ENCODE results near the gene IL24. TPM values are rescaled to one million over a fixed set of nuclear protein-coding genes. Genes with fewer than 3 reads are reported as not detected.

Gene IL24
- total RNA-seq, 1 experiment from 2014 or later = not detected

DNA sequence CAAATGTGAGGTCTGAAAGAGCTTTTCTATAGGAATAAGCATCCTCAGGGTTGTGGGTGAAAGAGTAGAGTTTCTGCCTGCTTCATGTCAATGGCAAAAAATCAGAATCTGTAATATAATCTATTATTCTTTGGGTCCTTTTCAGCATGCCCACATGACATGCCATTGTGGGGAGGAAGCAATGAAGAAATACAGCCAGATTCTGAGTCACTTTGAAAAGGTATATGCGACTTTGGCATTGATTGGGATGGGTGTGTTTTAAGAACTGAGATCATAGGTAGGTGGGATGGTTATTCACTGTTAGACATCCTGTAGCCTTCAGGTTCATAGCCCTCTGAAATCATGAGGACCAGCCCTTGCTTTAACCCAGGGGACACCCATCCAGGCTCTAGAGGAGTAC is 30.0 kb upstream of the IL24 start:
- Histone ChIP-seq H3K4me3 (ENCODE audit: insufficient read depth, low read depth, low read length) (no peak overlapping the region), H3K27me3 (ENCODE audit: control insufficient read depth, insufficient read depth, low read length) (no peaks in the 10 kb centered on the region; the same call in 1 of the 2 replicates), H3K36me3 (replicated peaks; ENCODE audit: control insufficient read depth, insufficient read depth, low read length) (no peaks in the 10 kb centered on the region)
- no peak for DNase-seq

DNA sequence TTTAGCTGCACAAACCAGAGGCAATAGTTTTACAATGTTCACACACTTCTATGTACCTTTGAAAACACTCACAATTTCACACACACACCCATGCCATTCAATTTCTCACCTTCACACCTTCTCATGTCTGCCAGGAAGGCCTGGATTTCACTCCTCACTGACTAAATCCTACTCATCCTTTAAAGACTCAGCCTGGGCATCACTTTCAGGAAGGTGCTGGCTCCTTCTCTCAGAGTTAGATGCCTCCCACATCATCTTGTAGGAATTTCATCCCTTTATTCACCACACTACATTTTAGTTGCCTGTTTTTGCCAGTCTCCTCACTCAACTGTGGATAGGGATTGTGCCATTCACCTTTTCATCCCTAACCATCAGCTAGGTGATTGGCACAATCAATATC is 29.5 kb upstream of the IL24 start:
- H3K4me3 ChIP-seq (ENCODE audit: insufficient read depth, low read depth, low read length) = no peak overlapping the region
- no peaks in the 10 kb centered on the region; the same call in 1 of the 2 replicates for H3K27me3 ChIP-seq (ENCODE audit: control insufficient read depth, insufficient read depth, low read length)
- DNase-seq = no peak
- no peaks in the 10 kb centered on the region for H3K36me3 ChIP-seq (replicated peaks; ENCODE audit: control insufficient read depth, insufficient read depth, low read length)

DNA sequence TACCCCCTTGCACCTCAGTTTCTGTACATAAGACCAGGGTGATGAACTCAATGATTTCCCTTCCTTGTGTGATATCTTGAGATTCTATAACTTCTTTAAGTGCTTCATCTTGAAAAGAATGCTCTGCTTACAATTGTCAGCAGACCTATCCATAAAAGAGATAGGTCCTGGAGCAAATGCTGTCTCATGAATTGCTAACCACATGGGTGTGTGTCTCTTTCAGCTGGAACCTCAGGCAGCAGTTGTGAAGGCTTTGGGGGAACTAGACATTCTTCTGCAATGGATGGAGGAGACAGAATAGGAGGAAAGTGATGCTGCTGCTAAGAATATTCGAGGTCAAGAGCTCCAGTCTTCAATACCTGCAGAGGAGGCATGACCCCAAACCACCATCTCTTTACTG is 29.0 kb upstream of the IL24 start:
- H3K27me3 ChIP-seq (ENCODE audit: control insufficient read depth, insufficient read depth, low read length) = no peaks in the 10 kb centered on the region; the same call in 1 of the 2 replicates
- H3K4me3 ChIP-seq (ENCODE audit: insufficient read depth, low read depth, low read length) = no peak overlapping the region
- H3K36me3 ChIP-seq (replicated peaks; ENCODE audit: control insufficient read depth, insufficient read depth, low read length) = no peaks in the 10 kb centered on the region
- no peak for DNase-seq

DNA sequence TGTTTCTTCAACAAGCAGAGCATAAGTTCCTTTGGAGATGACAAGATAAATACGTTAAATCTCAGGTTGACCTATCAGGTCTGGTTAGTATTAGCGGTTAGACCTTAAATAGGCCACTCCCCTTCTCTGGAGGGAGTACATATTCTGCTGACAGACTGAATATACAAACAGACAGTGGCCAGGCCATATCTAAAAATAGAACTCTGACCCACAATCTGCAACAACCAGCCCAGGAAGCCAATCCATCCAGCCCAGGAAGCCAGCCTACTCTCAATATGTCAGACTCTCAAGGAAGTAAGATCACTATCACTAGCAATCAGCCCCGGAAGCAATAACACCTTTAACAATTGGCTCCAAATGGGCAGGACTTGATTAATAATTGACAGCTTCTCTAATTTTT is 25.1 kb upstream of the IL24 start:
- Histone ChIP-seq H3K4me3 (ENCODE audit: insufficient read depth, low read depth, low read length) (no peak overlapping the region), H3K27me3 (ENCODE audit: control insufficient read depth, insufficient read depth, low read length) (no peaks in the 10 kb centered on the region; the same call in 1 of the 2 replicates), H3K36me3 (replicated peaks; ENCODE audit: control insufficient read depth, insufficient read depth, low read length) (no peaks in the 10 kb centered on the region)
- no peak for DNase-seq

DNA sequence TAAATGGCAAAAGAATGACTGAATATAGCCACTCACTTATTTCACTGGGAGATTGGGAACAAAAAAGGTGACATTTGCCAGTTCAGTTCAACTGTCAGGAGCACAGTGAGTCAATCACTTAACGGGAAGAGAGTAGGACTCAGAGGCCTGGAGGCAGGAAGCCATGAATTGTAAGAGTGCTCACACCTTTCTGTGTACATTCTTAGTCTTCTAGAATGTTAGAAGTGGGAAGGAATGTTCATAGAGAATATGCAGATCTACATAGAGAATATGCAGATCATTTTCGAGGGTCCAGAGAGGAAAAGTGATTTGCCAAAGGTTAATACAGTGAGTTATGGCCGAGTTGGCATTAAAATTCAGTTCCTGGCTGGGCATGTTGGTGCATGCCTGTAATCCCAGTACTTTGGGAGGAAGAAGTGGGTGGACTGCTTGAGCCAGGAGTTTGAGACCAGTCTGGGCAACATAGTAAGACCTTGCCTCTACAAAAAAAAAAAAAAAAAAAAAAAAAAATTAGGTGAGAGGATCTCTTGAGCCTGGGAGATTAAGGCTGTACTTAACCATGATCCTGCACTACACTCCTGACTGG is 23.5 kb upstream of the IL24 start:
- Histone ChIP-seq H3K27me3 (ENCODE audit: control insufficient read depth, insufficient read depth, low read length) (no peaks in the 10 kb centered on the region), H3K36me3 (replicated peaks; ENCODE audit: control insufficient read depth, insufficient read depth, low read length) (no peaks in the 10 kb centered on the region), H3K4me3 (ENCODE audit: insufficient read depth, low read depth, low read length) (no peak overlapping the region)
- DNase-seq = no peak

DNA sequence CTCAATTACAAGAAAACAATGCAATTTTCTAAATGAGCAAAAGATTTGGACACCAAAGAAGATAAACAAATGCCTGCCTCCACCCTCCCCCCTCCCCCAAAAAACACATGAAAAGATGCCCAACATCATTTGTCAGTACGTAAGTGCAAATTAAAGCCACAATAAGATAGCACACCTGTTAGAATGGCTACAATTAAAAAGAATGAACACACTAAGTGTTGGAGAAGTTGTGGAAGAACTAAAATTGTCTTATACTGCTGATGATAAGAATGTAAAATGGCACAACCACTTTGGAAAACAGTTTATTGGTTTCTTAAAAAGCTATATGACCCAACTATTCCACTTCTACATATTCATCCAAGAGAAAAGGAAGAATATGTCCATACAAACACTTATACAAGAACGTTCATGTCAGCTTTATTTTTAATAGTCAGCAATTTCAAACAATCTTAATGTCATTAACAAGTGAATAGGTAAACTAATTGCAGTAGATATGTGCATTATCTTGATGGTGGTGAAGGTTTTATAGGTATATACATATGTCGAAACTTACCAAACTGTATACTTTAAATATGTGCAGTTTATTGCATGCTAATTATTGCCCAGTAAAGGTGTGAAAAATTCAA is 21.4 kb upstream of the IL24 start:
- no peak for DNase-seq
- Histone ChIP-seq H3K36me3 (replicated peaks; ENCODE audit: control insufficient read depth, insufficient read depth, low read length) (no peaks in the 10 kb centered on the region), H3K4me3 (ENCODE audit: insufficient read depth, low read depth, low read length) (no peak overlapping the region), H3K27me3 (ENCODE audit: control insufficient read depth, insufficient read depth, low read length) (no peaks in the 10 kb centered on the region)

DNA sequence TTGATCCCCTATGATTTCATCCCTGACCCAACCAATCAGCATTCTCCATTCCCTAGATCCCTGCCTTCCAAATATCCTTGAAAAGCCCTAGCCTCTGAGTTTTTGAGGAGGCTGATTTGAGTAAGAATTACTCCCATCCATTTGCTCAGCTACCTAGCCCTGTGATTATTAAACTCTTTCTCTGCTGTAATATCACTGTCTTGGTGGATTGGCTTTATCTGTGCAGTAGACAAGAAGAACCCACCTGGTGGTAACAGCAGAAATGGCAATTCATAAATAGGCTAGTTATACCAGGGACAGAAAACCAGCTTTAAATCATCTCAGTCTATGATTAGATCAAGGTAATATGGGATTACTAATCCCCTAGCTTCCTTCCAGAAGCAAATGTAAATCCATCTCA is 18.8 kb upstream of the IL24 start:
- H3K4me3 ChIP-seq (ENCODE audit: insufficient read depth, low read depth, low read length) = no peak overlapping the region
- no peak for DNase-seq
- H3K36me3 ChIP-seq (replicated peaks; ENCODE audit: control insufficient read depth, insufficient read depth, low read length) = no peaks in the 10 kb centered on the region
- H3K27me3 ChIP-seq (ENCODE audit: control insufficient read depth, insufficient read depth, low read length) = no peaks in the 10 kb centered on the region

DNA sequence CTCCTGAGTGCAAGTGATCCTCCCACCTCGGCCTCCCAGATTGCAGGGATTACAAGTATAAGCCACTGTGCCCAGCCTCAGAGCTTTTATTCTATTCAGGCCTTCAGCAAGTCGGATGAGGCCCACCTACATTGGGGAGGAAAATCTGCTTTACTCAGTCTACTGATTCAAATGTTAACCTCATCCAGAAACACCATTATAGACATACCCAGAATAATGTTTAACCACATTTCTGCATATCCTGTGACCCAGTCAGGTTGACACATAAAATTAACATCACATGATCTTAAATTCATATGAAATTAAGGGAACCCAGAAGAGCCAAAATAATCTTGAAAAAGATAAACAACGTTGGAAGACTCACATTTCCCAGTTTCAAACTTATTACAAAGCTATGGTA is 16.9 kb upstream of the IL24 start:
- no peak overlapping the region for H3K4me3 ChIP-seq (ENCODE audit: insufficient read depth, low read depth, low read length)
- no peaks in the 10 kb centered on the region for H3K36me3 ChIP-seq (replicated peaks; ENCODE audit: control insufficient read depth, insufficient read depth, low read length)
- H3K27me3 ChIP-seq (ENCODE audit: control insufficient read depth, insufficient read depth, low read length) = no peaks in the 10 kb centered on the region
- no peak for DNase-seq

DNA sequence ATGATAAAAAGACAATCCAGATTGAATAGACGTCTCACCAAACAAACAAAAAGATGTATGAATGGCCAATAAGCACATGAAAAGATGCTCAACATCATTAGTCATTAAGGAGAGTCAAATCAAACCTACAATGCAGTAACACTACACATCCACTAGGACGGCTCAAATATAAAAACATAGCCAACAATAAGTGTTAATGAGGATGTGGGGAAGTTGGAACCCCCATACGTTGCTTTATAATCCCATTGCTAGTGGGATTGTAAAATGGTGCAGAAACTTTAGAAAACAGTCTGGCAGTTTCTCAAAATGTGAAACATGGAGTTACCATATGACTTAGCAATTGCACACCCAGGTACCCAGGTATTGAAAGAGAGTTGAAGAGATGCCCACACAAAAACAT is 14.7 kb upstream of the IL24 start:
- no peak for DNase-seq
- no peaks in the 10 kb centered on the region for H3K36me3 ChIP-seq (replicated peaks; ENCODE audit: control insufficient read depth, insufficient read depth, low read length)
- H3K27me3 ChIP-seq (ENCODE audit: control insufficient read depth, insufficient read depth, low read length) = no peaks in the 10 kb centered on the region
- H3K4me3 ChIP-seq (ENCODE audit: insufficient read depth, low read depth, low read length) = no peak overlapping the region

DNA sequence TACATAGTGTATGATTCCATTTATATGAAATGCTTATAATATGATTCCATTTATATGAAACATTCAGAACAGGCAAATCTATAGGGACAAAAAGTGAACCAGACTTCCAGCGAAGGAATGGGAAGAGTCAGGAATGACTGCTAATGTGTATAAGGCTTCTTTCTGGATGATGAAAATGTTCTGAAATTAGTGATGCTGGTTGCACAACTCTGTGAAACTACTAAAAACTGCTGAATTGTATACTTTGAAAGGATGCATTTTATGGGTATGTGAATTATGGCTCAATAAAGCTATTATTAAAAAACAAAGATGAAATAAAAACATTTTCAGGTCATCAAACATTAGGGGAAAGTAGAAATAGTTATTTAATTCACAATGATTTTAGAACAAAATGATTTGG is 14.1 kb upstream of the IL24 start:
- no peaks in the 10 kb centered on the region for H3K36me3 ChIP-seq (replicated peaks; ENCODE audit: control insufficient read depth, insufficient read depth, low read length)
- H3K27me3 ChIP-seq (ENCODE audit: control insufficient read depth, insufficient read depth, low read length) = no peaks in the 10 kb centered on the region
- no peak overlapping the region for H3K4me3 ChIP-seq (ENCODE audit: insufficient read depth, low read depth, low read length)
- DNase-seq = no peak

DNA sequence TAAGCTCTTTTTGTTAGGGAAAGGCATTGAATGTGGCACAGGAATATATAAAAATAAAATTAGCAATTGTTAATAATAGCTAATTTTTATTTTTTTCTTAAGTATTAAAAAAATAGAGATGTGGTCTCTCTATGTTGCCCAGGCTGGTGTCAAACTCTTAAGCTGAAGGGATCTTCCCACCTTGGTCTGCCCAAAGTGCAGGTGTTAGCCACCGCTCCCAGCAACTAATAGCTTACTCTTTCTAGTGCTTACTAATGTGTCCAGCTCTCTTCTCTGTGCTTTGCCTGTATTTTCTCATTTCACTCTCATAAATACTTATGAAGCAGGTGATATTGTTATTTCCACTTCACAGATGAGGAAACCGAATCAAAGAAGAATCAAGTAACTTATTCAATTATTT is 13.4 kb upstream of the IL24 start:
- Histone ChIP-seq H3K27me3 (ENCODE audit: control insufficient read depth, insufficient read depth, low read length) (no peaks in the 10 kb centered on the region), H3K36me3 (replicated peaks; ENCODE audit: control insufficient read depth, insufficient read depth, low read length) (no peaks in the 10 kb centered on the region), H3K4me3 (ENCODE audit: insufficient read depth, low read depth, low read length) (no peak overlapping the region)
- DNase-seq = no peak

DNA sequence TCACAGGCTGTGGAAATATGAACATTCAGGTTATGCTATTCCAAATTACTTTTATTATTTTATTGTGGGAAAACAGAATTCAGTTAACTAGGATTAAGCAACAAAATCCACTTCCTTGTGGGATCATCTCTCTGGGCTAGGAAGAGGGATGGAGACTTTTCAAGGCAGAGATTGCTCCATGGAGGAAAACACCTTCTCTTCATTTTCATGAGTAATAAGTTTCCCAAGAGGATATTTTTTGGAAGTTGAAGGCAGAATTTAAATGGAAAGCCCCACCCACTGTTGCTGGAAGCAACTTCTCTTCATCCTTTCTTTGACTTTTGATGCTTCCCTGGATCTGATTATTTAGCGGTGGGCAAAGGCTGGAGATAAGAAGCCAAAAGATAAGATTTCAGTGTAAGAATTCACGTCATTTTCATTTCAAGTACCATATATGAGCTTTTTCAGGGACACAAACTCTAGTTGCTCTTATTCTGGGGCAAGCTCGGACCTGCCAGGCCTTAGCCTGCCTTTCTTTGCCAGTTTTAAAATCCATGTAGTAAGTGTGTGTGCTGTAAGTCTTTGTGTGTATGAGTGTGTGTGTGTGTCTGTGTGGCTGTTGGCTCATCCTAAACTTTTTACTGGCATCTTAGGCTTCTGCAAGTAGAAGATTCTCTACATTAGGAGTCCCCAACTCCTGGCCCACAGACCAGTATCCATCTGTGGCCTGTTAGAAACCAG is 11.7 kb upstream of the IL24 start:
- DNase-seq = no peak
- Histone ChIP-seq H3K27me3 (ENCODE audit: control insufficient read depth, insufficient read depth, low read length) (no peaks in the 10 kb centered on the region), H3K4me3 (ENCODE audit: insufficient read depth, low read depth, low read length) (no peak overlapping the region), H3K36me3 (replicated peaks; ENCODE audit: control insufficient read depth, insufficient read depth, low read length) (no peaks in the 10 kb centered on the region)

DNA sequence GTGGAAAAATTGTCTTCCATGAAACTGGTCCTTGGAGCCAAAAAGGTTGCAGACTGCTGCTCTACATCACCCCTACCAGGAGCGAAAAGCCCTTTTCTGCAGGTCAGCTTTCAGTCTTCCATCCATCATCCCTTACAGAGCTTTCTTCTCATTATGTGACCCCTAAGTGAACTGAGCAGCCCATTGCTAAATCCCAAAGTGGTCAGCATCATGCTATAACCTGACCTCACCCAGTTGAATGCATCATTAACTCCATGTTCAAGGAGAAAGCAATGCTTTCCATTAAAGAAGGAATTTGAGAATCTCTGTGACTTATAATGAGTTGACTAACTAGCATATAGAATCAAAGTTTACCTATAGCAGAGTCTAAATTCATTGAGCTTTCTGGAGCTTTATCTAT is 10.4 kb upstream of the IL24 start:
- Histone ChIP-seq H3K36me3 (replicated peaks; ENCODE audit: control insufficient read depth, insufficient read depth, low read length) (no peaks in the 10 kb centered on the region), H3K4me3 (ENCODE audit: insufficient read depth, low read depth, low read length) (no peak overlapping the region), H3K27me3 (ENCODE audit: control insufficient read depth, insufficient read depth, low read length) (no peaks in the 10 kb centered on the region)
- no peak for DNase-seq

DNA sequence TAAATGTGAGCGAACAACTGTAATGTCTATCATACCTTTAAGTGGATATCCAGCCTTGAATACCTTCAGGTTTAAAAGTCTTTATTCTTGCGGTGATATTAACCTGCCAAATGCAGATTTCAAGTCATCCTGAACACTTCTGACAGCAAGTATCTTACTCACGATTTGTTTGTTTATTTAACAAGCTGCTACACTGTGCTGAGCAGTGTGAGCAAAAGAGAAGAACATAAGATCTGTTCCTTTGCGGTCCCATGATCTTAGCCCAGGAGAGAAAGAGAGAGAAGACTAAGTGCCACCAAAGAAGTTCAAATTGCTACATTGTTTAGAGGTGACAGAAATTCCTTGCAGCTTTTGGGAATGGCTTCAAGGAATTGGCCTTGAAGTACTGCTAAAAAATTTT is 9.5 kb upstream of the IL24 start:
- Histone ChIP-seq H3K36me3 (replicated peaks; ENCODE audit: control insufficient read depth, insufficient read depth, low read length) (no peaks in the 10 kb centered on the region), H3K27me3 (ENCODE audit: control insufficient read depth, insufficient read depth, low read length) (no peaks in the 10 kb centered on the region), H3K4me3 (ENCODE audit: insufficient read depth, low read depth, low read length) (no peak overlapping the region)
- no peak for DNase-seq

Measured in H7 (cell line).